PC-3 (cell line): ENCODE results near the gene SLCO3A1.

Source experiments
- EZH2 ChIP-seq: fragments of 300-600 bp; sonication (generic); IDR thresholded peaks from one replicate; pipeline ENCODE4 v1.6.1; 2017; ENCODE audit warnings: antibody characterized with exemption, mild to moderate bottlenecking, low read length; ENCODE audit not compliant: unreplicated experiment
- EZH2phosphoT487 ChIP-seq: fragments of 300-600 bp; sonication (generic); IDR thresholded peaks from 2 replicates; pipeline ENCODE4 v1.6.1; 2018; ENCODE audit warnings: mild to moderate bottlenecking, antibody characterized with exemption, low read length, borderline replicate concordance
- TF ChIP-seq, protein P1 (sequence below): fragments of 300-600 bp; sonication (generic); conservative IDR thresholded peaks from 2 replicates; pipeline ENCODE4 v1.5.1; 2017; ENCODE audit warnings: antibody characterized with exemption, low read depth, mild to moderate bottlenecking, low read length

DNA sequence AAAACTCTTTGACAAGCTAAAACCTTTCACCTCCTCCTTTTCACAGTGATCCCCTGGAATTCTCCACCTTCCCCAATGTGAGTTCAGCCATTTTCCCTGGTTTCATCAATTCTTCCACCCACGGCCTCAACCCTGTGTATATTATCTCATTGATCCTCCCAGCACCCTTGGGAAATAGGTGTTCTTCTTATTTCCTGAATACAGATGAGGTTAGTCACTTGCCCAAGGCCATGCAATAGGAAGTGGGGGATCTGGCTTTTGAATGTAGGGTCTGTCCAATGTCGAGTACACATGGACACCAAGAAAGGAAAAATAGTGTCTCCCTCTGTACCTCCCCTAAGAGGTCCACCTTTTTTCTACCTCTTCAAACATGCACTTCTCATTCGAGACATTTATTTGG is 277.4 kb downstream of the SLCO3A1 start:
- TF ChIP-seq EZH2 (no peak), EZH2phosphoT487 (no peak)
- TF ChIP-seq, protein P1, sequence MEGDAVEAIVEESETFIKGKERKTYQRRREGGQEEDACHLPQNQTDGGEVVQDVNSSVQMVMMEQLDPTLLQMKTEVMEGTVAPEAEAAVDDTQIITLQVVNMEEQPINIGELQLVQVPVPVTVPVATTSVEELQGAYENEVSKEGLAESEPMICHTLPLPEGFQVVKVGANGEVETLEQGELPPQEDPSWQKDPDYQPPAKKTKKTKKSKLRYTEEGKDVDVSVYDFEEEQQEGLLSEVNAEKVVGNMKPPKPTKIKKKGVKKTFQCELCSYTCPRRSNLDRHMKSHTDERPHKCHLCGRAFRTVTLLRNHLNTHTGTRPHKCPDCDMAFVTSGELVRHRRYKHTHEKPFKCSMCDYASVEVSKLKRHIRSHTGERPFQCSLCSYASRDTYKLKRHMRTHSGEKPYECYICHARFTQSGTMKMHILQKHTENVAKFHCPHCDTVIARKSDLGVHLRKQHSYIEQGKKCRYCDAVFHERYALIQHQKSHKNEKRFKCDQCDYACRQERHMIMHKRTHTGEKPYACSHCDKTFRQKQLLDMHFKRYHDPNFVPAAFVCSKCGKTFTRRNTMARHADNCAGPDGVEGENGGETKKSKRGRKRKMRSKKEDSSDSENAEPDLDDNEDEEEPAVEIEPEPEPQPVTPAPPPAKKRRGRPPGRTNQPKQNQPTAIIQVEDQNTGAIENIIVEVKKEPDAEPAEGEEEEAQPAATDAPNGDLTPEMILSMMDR: no peak
